Kidney (tissue), 14 donors: ENCODE results near the gene CPEB4. TPM values are rescaled to one million over a fixed set of nuclear protein-coding genes. Genes with fewer than 3 reads are reported as not detected.

Source experiments
- DNase-seq, 5 donors: peaks; one replicate each; pipeline ENCODE4 v3.0.0-alpha.2; 2013 to 2020
- FAIRE-seq: peaks from 2 replicates; lab custom pipeline; 2012; peaks lifted over from hg19 to GRCh38; lab: Jason Lieb, UNC
- H3K27ac ChIP-seq, 2 donors: one replicate each; pipeline ENCODE4 v1.7.0; 2013; ENCODE audit warnings: low read depth in 2 of 2, low read length in 2 of 2, inconsistent platforms in 1 of 2
- H3K27me3 ChIP-seq: one replicate; pipeline ENCODE4 v1.7.1; 2013; ENCODE audit warnings: low read length, inconsistent platforms; ENCODE audit not compliant: control insufficient read depth, insufficient read depth
- H3K36me3 ChIP-seq, 3 donors: one replicate each; pipeline versions ENCODE4 v1.7.0 to v1.7.1; 2013; ENCODE audit warnings: low read length in 3 of 3, control low read depth in 1 of 3, inconsistent platforms in 1 of 3; ENCODE audit not compliant: insufficient read depth in 3 of 3, control insufficient read depth in 2 of 3
- H3K4me1 ChIP-seq, 3 donors: one replicate each; pipeline versions ENCODE4 v1.7.0 to v1.7.1; 2013; ENCODE audit warnings: low read length in 3 of 3, inconsistent platforms in 1 of 3, low read depth in 1 of 3; ENCODE audit not compliant: control insufficient read depth in 2 of 3, insufficient read depth in 2 of 3
- H3K4me3 ChIP-seq, 3 donors: one replicate each; pipeline versions ENCODE4 v1.7.0 to v1.8.1; 2013; ENCODE audit warnings: low read length in 3 of 3, control low read depth in 1 of 3, inconsistent platforms in 1 of 3
- H3K9ac ChIP-seq, 3 donors: one replicate each; pipeline versions ENCODE4 v1.7.0 to v1.7.1; 2013; ENCODE audit warnings: low read length in 3 of 3, control low read depth in 1 of 3, inconsistent platforms in 1 of 3
- H3K9me3 ChIP-seq, 3 donors: one replicate each; pipeline versions ENCODE4 v1.7.0 to v1.7.1; 2013; ENCODE audit warnings: low read length in 3 of 3, control low read depth in 1 of 3, inconsistent platforms in 1 of 3; ENCODE audit not compliant: control insufficient read depth in 2 of 3, insufficient read depth in 1 of 3
- CTCF ChIP-seq: IDR thresholded peaks from 3 replicates; pipeline ENCODE4 v1.5.1; 2012; ENCODE audit warnings: mild to moderate bottlenecking, moderate library complexity, borderline replicate concordance; ENCODE audit not compliant: insufficient read depth; ENCODE audit errors: extremely low read depth
- intact Hi-C: fragments of 100-400 bp; cut with DNase I; formaldehyde crosslinking; loops from one replicate; pipeline ENCODE4 v1.11.1; 2022
- polyA plus RNA-seq: library from polyadenylated mRNA; stranded (reverse); fragments of 350-450 nt; fragmentation: Illumina TruSeq; extraction: RNeasy Lipid Tissue Mini Kit (QIAGEN cat#74804); gene quantifications from one replicate; pipeline ENCODE4 v1.2.3, GENCODE V29; 2014; ENCODE audit warnings: low read depth, low replicate concordance; ENCODE audit not compliant: insufficient read depth
- total RNA-seq: library from RNA; stranded (reverse); fragmentation: NEBNext Ultra II Directional; extraction: Animal tissue kit (Norgen Biotek cat#: 25700); gene quantifications from one replicate; pipeline ENCODE4 v1.2.1, GENCODE V29; 2021
- donor health status: control.
- donor health status: control.
- donor health status: control.
- donor health status: control.
- donor health status: control.
- donor health status: DM: yes; HTN: yes; CAD: no.
- donor health status: Normal renal cell carcinoma (clear cell type).

Gene CPEB4
- total and polyA plus RNA-seq, 2 donors from 2014 or later, result 9.5 to 73.0 TPM

GRCh38 chr5:173872957-173873305 is 15.2 kb upstream of the CPEB4 start:
- Histone ChIP-seq H3K27me3 (no peaks in the 10 kb centered on the region), H3K4me3 (no peak overlapping the region), H3K4me1 (peaks cover 0 to 19% (median 5%) of the 10 kb centered on the region in 3 donors), H3K27ac (peak overlapping the region in 1 of 2 donors; percentile 15), H3K9me3 (no peaks in the 10 kb centered on the region), H3K36me3 (no peaks in the 10 kb centered on the region), H3K9ac (no peak overlapping the region)
- TF ChIP-seq CTCF, result no peak
- FAIRE-seq (no peak), DNase-seq (no peak)
- intact Hi-C loops, result no loop called here

GRCh38 chr5:173873306-173873922 is 14.7 kb upstream of the CPEB4 start:
- no peak for TF ChIP-seq CTCF

GRCh38 chr5:173875189-173875588 is 13.0 kb upstream of the CPEB4 start:
- TF ChIP-seq CTCF, result no peak
- FAIRE-seq (no peak), DNase-seq (no peak)
- H3K27ac ChIP-seq, result no peak overlapping the region
- H3K27me3 ChIP-seq, result no peaks in the 10 kb centered on the region
- H3K9ac ChIP-seq, result no peak overlapping the region
- H3K4me3 ChIP-seq, result no peak overlapping the region
- intact Hi-C loops, result no loop called here
- no peaks in the 10 kb centered on the region for H3K36me3 ChIP-seq
- H3K9me3 ChIP-seq, result no peaks in the 10 kb centered on the region
- H3K4me1 ChIP-seq, result peaks cover 0 to 37% (median 9%) of the 10 kb centered on the region in 3 donors

More at GRCh38 chr5:173873306-173873922, 14.7 kb upstream of the CPEB4 start:
- H3K9me3 ChIP-seq, result no peaks in the 10 kb centered on the region
- H3K4me3 ChIP-seq, result no peak overlapping the region
- H3K36me3 ChIP-seq, result no peaks in the 10 kb centered on the region
- intact Hi-C loops, result no loop called here
- peaks cover 0 to 22% (median 7%) of the 10 kb centered on the region in 3 donors for H3K4me1 ChIP-seq
- FAIRE-seq (no peak), DNase-seq (no peak)
- H3K27me3 ChIP-seq, result no peaks in the 10 kb centered on the region
- H3K27ac ChIP-seq, result no peak overlapping the region
- H3K9ac ChIP-seq, result no peak overlapping the region
